T-helper 1 cell treated with Interleukin-12 subunit alpha and Interleukin-12 subunit beta and Interleukin-4 antibody, amounts not matched to agents 30 μg/mL and 1 μg/mL, for 36 hours (primary cell): ENCODE results near the gene ACKR2.

Experiments used
- H3K27ac Mint-ChIP-seq: one replicate; pipeline ENCODE4 v1.8.0; 2021; ENCODE audit warnings: mild to moderate bottlenecking, mixed read lengths
- H3K27me3 Mint-ChIP-seq: one replicate; pipeline ENCODE4 v1.8.0; 2021; ENCODE audit warnings: low read depth, mixed read lengths
- H3K36me3 Mint-ChIP-seq: one replicate; pipeline ENCODE4 v1.8.0; 2021; ENCODE audit warnings: low read depth, mixed read lengths
- H3K4me1 Mint-ChIP-seq: one replicate; pipeline ENCODE4 v1.8.0; 2021; ENCODE audit warnings: low read depth, mixed read lengths
- H3K4me3 Mint-ChIP-seq: one replicate; pipeline ENCODE4 v1.8.0; 2021; ENCODE audit warnings: mild to moderate bottlenecking, moderate library complexity, mixed read lengths
- H3K9me3 Mint-ChIP-seq: one replicate; pipeline ENCODE4 v1.8.0; 2021; ENCODE audit warnings: mixed read lengths

The ACKR2 gene

DNA sequence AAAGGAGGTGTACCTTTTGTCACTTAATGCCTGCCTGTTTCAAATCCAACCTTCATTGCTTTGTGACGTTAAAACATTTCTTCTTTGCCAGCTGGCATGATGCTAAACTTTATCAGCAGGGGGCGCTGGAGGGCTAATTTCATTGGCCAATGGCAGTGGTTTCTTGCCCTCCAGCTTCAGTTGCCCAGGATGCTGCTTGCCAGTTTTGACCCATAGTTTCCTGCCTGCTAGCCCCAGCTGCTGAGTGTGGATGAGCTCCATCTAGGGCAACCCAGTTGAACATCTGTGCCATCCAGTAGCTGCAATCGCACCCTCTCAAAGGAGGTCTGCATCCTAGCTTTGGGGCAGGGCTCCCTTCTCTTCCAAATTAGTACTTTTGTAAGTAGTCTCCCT lies 22.1 kb downstream of the ACKR2 start:
- Mint-ChIP-seq H3K36me3 (no peaks in the 10 kb centered on the region), H3K9me3 (no peaks in the 10 kb centered on the region), H3K4me3 (no peak overlapping the region), H3K27ac (no peak overlapping the region), H3K4me1 (peaks cover 4% of the 10 kb centered on the region), H3K27me3 (peaks cover 23% of the 10 kb centered on the region)

DNA sequence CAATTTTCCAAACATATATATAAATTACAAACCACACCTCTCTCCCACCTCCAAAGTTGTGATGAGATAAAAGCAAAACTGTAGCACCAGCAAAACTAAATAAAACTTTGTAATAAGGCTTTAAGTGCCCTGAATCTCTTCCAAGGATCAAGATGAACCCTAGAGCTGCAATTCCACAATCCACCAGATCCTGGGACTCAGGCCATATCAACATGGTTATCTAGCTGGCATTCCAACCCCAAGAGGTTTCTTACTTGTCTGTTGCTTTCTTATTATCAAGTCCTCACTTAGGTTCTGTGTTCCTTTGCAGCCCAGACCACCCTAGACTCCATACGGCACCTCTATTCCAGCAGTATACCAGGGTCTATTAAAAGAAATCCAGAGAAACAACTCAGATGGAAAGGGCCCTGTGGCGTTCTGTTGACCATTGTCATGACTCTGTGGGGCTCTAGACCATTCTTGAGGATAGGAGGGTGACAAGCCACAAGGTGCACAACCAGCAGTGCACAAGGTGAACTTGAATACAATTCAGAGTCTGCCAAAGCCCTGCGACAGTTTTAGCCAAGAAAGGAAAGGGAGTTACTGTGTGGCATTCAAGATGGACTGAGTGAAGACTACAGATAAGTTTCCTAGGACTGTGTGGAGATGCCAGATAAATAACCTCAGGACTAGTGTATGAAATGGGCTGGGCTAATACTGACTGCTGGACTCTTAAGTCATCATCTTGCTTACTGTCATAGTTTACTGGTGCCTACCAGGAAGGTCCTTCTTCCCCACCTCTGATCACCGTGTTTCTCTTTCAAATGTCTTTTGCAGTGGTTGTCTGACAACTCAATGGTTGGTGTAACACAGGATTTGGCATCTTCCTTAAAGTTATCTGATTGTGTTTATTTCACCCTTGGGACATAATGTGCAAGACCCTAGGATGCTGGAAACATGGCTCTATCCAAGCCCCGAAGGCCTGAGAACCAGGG lies 27.2 kb downstream of the ACKR2 start:
- Mint-ChIP-seq H3K9me3 (no peaks in the 10 kb centered on the region), H3K27me3 (peaks cover 4% of the 10 kb centered on the region), H3K4me3 (no peak overlapping the region), H3K4me1 (peaks cover 6% of the 10 kb centered on the region), H3K36me3 (no peaks in the 10 kb centered on the region), H3K27ac (no peak overlapping the region)

DNA sequence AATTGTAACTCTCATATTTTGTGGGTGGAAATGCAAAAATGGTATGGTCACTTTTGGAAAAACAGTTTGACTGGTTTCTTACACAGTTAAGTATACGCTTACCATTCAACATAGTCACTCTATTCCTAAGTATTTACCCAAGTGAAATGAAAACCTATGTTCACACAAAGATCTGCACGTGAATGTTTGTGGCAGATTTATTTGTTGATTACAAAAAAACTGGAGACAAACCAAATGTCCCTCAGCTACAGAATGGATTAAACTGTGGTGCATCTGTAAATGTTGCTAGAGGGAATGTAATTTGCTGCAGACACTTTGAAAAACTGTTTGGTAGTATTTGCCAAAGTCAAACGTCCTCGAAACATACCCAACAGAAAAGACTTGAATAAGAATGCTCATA lies 29.3 kb downstream of the ACKR2 start:
- no peaks in the 10 kb centered on the region for H3K9me3 Mint-ChIP-seq
- H3K36me3 Mint-ChIP-seq, result no peaks in the 10 kb centered on the region
- H3K4me3 Mint-ChIP-seq, result no peak overlapping the region
- peaks cover 4% of the 10 kb centered on the region for H3K4me1 Mint-ChIP-seq
- no peak overlapping the region for H3K27ac Mint-ChIP-seq
- H3K27me3 Mint-ChIP-seq, result peaks cover 4% of the 10 kb centered on the region

DNA sequence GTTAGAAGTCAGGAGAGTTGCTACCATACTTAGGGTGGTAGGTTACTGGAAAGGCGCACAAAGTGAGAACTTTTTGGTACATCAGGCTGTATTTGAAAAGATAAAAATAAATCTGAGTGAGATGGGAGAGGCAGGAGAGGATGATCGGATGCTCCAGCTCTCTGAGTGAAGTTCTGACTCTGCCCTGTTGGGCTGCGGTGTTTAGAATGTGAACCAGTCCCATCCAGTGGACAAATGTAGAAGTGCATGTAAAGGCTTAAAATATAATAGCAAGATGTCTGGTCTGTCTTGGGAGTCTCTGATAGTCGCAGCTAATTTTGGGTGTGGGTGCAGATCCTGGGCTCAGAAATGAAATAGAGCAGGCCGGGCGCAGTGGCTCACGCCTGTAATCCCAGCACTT lies 30.4 kb downstream of the ACKR2 start:
- Mint-ChIP-seq H3K4me3 (no peak overlapping the region), H3K36me3 (no peaks in the 10 kb centered on the region), H3K27ac (no peak overlapping the region), H3K27me3 (peaks cover 4% of the 10 kb centered on the region), H3K9me3 (no peaks in the 10 kb centered on the region), H3K4me1 (peaks cover 4% of the 10 kb centered on the region)

DNA sequence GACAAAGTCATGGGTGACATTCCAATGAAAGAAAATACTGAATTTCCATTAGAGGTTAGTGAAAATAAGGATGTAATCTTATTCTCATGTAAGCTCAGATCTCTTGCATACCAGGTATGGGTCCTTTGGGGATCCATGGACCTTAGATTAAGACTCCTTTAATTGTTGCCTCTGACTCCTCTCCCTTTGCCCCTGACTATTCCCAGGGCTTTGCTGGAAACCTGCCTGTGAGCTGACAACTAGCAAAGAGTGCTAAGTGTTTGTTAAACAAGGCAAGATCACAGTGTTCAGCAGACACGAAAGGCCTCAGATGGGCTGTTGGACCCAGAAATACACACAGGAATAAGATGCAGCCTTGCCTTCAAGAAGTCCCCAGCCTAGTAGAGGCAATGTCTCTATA lies 32.1 kb downstream of the ACKR2 start:
- H3K4me1 Mint-ChIP-seq, result peaks cover 4% of the 10 kb centered on the region
- H3K36me3 Mint-ChIP-seq, result no peaks in the 10 kb centered on the region

DNA sequence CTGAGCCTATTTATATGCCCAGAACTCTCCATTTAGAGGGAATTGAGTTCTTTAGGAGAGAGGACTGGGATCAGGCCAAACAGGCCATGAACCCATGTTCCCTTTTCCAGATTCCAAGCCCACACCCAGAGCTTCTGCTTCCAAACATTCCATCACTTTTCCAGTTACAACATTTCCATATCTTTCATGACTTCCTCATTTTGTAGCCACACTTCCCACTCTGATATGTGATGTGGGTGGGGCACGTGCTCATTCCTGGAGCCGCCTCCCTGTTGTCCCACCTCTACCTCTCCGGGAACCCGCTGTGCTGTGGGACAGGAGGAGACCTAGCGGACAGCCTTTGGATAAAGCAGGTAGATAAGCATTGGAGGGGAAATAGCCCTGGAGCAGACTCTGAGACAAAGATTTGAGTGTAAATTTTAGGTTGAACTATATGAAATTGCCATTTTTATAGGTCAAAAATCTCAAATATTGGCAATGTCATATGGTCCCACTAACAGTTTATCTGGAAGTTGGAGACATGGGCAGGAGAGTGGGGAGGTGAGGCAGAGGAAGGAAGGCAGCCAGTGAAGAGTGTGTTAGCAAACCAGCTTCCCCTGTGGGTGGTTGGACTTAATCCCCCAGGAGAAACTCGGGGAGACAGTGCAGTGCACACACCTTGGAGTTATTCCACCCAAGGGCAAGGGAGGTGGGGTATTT lies 34.6 kb downstream of the ACKR2 start:
- peaks cover 4% of the 10 kb centered on the region for H3K27me3 Mint-ChIP-seq
- no peaks in the 10 kb centered on the region for H3K36me3 Mint-ChIP-seq
- H3K27ac Mint-ChIP-seq, result no peak overlapping the region
- H3K4me1 Mint-ChIP-seq, result peaks cover 15% of the 10 kb centered on the region
- H3K4me3 Mint-ChIP-seq, result no peak overlapping the region
- H3K9me3 Mint-ChIP-seq, result no peaks in the 10 kb centered on the region

More for the DNA sequence above, 32.1 kb downstream of the ACKR2 start:
- no peak overlapping the region for H3K27ac Mint-ChIP-seq
- peaks cover 4% of the 10 kb centered on the region for H3K27me3 Mint-ChIP-seq
- no peak overlapping the region for H3K4me3 Mint-ChIP-seq
- no peaks in the 10 kb centered on the region for H3K9me3 Mint-ChIP-seq

DNA sequence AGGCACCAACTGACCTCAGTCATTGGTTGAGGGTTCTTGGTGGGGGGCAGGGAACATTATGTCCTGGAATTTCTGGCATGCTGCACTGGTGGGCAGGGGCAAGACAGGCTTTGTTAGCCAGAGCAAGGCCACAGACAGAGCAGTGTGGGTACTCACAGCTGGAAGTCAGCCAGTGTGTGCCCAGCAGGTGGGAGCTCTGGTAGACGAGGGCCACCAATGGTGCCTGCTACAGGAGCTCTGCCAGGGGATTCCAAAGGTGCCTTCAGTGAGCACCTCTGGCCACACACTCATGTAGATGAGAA lies 35.1 kb downstream of the ACKR2 start:
- Mint-ChIP-seq H3K4me3 (no peak overlapping the region), H3K36me3 (no peaks in the 10 kb centered on the region), H3K4me1 (peaks cover 15% of the 10 kb centered on the region), H3K27me3 (peaks cover 3% of the 10 kb centered on the region), H3K9me3 (no peaks in the 10 kb centered on the region), H3K27ac (no peak overlapping the region)

DNA sequence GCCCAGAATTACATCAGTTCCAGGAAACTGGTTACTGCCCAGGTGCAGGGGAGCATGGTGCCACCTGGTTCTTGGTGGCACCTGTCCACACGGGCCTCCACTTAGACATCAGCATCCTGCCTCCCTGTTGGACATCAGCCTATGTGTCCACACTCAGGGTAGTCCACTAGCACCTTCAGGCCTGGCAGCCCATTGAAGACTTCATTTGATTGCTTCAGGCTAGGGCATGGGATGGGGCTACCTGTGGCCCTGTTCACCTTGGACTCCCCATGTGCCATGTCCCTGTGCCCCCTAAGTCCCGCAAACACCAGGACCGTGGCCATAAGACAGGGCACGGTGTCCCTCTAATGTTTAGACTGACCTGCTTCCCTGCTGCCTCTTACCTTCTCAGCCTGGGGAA lies 35.6 kb downstream of the ACKR2 start:
- Mint-ChIP-seq H3K27me3 (no peaks in the 10 kb centered on the region), H3K27ac (no peak overlapping the region), H3K9me3 (no peaks in the 10 kb centered on the region), H3K4me3 (no peak overlapping the region), H3K36me3 (no peaks in the 10 kb centered on the region), H3K4me1 (peaks cover 11% of the 10 kb centered on the region)

DNA sequence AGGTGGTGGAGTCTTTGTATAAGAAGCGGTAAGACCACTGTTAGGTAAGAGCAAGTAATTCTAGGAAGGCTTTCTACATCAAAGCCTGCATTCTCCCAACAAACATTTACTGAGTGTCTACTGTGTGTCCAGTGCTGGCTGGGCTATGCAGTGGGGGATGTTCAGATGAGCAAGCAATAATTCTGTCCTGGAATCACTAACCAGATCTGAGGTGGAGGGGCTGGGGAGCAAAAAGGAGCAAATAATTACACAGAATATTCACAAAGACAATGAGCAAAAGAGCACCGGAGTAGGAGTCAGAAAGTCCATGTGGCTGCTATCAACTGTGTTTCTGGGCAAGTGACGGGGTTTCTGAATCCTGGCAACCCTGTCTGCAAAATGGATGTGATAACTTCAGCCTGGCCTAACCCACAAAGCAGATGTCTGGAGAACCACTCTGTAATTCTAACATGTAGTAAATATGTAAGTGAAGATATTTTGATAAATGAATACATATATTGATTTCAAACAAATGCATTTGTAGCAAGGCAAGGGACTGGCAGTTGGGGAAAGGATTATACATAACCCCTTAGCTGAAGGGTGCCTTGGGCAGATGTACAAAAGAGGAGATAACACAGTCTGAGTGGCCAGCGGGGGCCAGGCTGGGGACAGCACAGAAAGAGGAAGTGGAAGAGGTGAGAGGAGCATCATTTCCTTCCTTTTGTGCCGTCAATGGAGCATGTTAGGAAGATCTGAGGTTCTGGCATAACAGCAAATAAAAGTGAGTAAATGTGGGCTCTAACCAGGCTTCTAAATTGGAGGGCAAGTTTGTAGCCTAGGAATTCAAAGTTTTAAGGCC lies 37.7 kb downstream of the ACKR2 start:
- H3K27ac Mint-ChIP-seq, result peak overlapping the region; percentile 37
- no peaks in the 10 kb centered on the region for H3K36me3 Mint-ChIP-seq
- H3K27me3 Mint-ChIP-seq, result no peaks in the 10 kb centered on the region
- H3K4me3 Mint-ChIP-seq, result peak overlapping the region; percentile 36
- peaks cover 11% of the 10 kb centered on the region for H3K4me1 Mint-ChIP-seq
- no peaks in the 10 kb centered on the region for H3K9me3 Mint-ChIP-seq

DNA sequence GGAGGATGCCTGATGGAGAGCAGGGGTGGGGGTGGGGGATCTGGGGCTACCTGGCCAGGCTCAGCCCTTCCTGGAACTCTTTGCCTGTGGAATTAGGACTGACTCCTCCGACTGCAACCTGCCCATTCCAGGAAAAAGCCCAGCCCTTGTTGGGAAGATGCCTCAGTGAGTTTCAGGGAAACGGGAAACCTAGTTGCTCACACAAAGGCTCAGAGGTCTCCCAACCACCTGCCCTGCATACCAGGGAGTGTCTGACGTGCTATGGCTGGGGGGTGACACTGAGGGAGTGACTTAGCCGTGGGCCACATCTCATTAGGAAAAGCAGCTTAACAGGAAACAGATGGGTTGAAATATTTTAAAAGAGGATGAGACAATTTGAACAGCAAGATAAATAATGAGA lies 38.5 kb downstream of the ACKR2 start:
- no peaks in the 10 kb centered on the region for H3K27me3 Mint-ChIP-seq
- H3K4me3 Mint-ChIP-seq, result no peak overlapping the region
- H3K9me3 Mint-ChIP-seq, result no peaks in the 10 kb centered on the region
- H3K27ac Mint-ChIP-seq, result no peak overlapping the region
- peaks cover 11% of the 10 kb centered on the region for H3K4me1 Mint-ChIP-seq
- no peaks in the 10 kb centered on the region for H3K36me3 Mint-ChIP-seq

DNA sequence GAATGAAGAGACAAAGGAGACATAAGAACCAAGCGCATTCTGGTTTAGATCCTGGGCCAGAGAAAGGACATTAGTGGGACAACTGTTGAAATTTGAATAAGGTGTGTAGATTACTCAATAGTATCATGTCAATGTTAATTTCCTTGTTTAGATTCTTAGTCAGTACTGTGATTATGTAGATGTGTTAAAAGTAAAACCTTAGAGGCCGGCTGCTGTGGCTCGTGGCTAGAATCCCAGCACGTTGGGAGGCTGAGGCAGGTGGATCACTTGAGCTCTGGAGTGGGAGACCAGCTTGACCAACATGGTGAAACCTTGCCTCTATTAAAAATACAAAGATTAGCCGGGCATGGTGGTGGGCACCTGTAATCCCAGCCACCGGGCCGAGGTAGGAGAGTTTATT lies 39.8 kb downstream of the ACKR2 start:
- Mint-ChIP-seq H3K27ac (no peak overlapping the region), H3K36me3 (no peaks in the 10 kb centered on the region), H3K27me3 (no peaks in the 10 kb centered on the region), H3K4me3 (no peak overlapping the region), H3K4me1 (peaks cover 11% of the 10 kb centered on the region), H3K9me3 (no peaks in the 10 kb centered on the region)

DNA sequence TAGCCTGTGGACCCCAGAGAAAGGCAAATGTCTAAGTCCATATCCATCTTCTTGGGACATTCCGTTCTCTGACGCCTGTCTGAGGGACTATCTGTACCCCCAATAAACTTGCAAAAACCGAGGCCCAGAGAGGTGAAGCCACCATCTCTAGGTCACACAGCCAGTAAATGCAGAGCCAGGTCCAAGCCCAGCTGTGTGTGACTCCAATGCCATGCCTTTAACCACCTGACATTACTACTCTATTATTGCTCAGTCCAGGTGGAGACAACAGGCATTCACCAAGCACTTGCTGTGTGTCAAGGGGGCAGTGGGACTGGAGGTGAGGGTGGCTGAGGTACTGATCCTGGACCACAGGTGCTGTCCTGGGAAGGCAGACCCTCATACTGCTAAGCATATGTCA lies 41.0 kb downstream of the ACKR2 start:
- no peaks in the 10 kb centered on the region for H3K9me3 Mint-ChIP-seq
- H3K4me3 Mint-ChIP-seq, result no peak overlapping the region
- H3K27ac Mint-ChIP-seq, result no peak overlapping the region
- H3K27me3 Mint-ChIP-seq, result peaks cover under 1% of the 10 kb centered on the region
- no peaks in the 10 kb centered on the region for H3K36me3 Mint-ChIP-seq
- peaks cover 11% of the 10 kb centered on the region for H3K4me1 Mint-ChIP-seq

DNA sequence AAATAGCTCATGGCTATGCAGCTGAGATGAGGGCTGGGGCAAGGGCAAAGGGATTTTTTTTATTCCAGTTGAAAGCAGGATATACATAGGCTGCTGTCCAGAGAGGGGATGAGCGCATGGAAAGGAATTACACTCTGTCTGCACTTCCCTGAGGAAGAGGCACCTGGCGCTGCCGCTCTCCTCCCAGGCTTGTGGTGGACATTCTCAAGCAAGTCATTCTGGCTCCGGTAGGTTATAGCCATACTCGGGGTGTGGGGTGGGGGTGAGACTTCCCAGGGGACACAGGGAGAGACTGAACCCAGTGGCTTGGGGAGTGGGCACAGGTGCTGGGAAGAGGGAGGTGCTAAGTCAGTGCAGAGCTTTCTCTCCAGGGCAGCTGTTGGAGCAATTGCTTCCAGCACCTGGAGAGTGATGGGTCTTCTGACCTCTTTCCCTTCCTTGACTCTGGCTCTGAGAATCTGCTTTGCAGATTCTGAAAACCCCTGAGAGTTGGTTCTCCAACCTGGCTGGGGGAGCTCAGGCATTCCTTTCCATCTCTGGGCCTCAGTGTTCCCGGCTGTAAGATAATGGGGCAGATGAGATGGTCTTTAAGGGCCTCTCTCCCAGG lies 42.1 kb downstream of the ACKR2 start:
- no peak overlapping the region for H3K4me3 Mint-ChIP-seq
- H3K27me3 Mint-ChIP-seq, result peaks cover 4% of the 10 kb centered on the region
- H3K4me1 Mint-ChIP-seq, result peaks cover 11% of the 10 kb centered on the region
- H3K27ac Mint-ChIP-seq, result no peak overlapping the region
- H3K36me3 Mint-ChIP-seq, result no peaks in the 10 kb centered on the region
- no peaks in the 10 kb centered on the region for H3K9me3 Mint-ChIP-seq

DNA sequence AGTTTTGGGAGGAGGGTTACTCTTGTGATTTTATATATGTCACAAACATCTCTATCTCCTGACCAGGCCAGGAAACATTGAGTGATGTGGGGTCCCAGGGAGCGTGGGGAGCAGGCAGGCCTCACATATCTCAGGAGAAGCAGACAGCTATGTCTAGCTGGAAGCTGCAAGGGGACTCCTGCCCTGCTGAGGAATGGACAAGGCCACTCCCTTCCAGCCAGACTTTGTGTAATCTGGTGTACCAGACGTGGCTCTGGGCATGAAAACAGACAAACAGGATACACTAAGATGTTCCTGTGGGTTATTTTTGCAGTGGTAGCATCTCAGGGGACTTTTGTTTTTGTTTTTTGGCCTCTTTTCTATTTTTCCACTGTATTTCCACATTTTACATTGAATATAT lies 43.2 kb downstream of the ACKR2 start:
- Mint-ChIP-seq H3K27ac (no peak overlapping the region), H3K36me3 (no peaks in the 10 kb centered on the region), H3K27me3 (peaks cover 9% of the 10 kb centered on the region), H3K4me1 (peaks cover 3% of the 10 kb centered on the region), H3K9me3 (no peaks in the 10 kb centered on the region), H3K4me3 (no peak overlapping the region)
